GM10248 (cell line): ENCODE measurements around the gene ACBD7.
A peak's percentile ranks its signal among the peaks of the same experiment; 100 is the strongest.

Source experiments
- CTCF ChIA-PET: fragments of 300-600 bp; sonication (Branson Sonifier 250); formaldehyde crosslinking; extraction: SDS; loops from one replicate; lab custom pipeline; 2021; ENCODE audit warnings: antibody characterized with exemption; lab: Yijun Ruan, JAX
- POLR2A ChIA-PET: fragments of 350-650 bp; sonication (Branson Sonifier 250); formaldehyde crosslinking; extraction: SDS; loops from one replicate; lab custom pipeline; 2020; ENCODE audit warnings: antibody characterized with exemption; lab: Yijun Ruan, JAX
- DNase-seq: peaks from one replicate; pipeline ENCODE4 v3.0.0; 2012; ENCODE audit errors: extremely low spot score
- TF ChIP-seq, protein P1 (sequence below): IDR thresholded peaks from 2 replicates; pipeline ENCODE4 v1.5.1; 2012; ENCODE audit warnings: mild to moderate bottlenecking, low read depth; ENCODE audit errors: extremely low read depth, missing control alignments, control extremely low read depth

ACBD7 gene

DNA sequence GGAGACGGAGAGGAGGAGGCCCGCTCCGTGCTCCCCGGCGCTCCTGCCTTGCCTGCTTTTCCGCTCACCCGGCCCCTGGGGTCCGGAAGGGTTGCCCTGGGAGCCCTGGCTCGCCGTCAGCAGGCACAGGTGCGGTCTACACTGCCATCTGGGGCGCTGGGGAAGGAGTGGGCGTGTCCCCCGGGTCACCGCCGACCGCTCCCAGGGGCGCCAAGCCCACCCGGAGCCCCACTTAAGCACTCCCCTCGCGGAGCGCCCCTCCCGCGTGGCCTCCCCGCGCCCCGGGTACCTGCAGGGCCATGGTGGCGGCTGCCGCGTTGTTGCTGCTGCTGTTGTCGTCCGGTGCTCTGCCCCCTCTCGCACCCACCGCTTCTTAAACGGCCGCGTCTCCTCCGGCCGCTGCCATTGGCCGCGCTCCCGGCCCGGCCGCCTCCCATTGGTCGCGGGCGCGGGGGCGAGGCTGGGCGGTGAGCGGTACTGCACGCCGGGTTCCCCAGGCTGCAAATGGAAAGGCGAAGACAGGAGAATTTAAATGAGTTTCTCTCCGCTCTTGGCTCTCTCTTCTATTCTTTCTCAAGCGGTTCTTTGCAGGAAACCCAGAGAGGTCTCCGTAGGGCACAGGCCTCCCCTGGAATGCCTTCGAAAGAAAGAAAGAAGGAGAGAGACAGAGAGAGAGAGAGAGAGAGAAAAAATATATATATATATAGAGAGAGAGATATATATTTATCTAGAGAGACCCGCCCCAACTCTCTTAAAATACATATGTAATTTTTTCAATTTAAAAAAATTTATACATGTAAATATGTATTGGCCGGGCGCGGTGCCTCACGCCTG, at the start of gene ACBD7:
TSS of gene ACBD7 (minus strand) at position 349 of the 834 bp plus-strand sequence. CDS start at position 301, 48 bp downstream.
- ChIA-PET POLR2A (no interaction called here), CTCF (no interaction called here)
- DNase-seq = peak; percentile 91
- TF ChIP-seq, protein P1, sequence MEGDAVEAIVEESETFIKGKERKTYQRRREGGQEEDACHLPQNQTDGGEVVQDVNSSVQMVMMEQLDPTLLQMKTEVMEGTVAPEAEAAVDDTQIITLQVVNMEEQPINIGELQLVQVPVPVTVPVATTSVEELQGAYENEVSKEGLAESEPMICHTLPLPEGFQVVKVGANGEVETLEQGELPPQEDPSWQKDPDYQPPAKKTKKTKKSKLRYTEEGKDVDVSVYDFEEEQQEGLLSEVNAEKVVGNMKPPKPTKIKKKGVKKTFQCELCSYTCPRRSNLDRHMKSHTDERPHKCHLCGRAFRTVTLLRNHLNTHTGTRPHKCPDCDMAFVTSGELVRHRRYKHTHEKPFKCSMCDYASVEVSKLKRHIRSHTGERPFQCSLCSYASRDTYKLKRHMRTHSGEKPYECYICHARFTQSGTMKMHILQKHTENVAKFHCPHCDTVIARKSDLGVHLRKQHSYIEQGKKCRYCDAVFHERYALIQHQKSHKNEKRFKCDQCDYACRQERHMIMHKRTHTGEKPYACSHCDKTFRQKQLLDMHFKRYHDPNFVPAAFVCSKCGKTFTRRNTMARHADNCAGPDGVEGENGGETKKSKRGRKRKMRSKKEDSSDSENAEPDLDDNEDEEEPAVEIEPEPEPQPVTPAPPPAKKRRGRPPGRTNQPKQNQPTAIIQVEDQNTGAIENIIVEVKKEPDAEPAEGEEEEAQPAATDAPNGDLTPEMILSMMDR = no peak

DNA sequence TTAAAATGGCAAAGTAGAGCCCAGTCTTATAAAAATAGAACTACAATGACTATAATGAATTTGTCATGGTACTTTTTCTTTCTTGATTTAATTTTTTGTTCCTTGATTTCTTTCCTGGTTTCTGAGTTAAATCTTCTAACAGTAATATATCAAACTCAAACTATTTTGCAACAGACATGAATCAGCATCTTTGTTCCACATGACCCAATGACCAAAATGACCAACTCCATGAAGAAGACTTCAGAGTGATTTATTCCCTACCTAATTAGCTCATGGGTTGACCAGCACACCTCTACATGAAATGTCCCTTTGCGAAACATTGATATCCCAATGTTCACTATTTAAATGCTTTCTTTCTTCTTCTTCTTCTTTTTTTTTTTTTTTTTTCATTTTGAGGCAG, 49.1 kb upstream of the ACBD7 start:
- POLR2A ChIA-PET = no interaction called here
- CTCF ChIA-PET = interaction anchor here (0.9 kb wide), 1 partner anchor 12 kb away, joined by 3 read pairs; no protein-coding TSS in a partner anchor
- DNase-seq = no peak
- TF ChIP-seq, protein P1 = no peak

DNA sequence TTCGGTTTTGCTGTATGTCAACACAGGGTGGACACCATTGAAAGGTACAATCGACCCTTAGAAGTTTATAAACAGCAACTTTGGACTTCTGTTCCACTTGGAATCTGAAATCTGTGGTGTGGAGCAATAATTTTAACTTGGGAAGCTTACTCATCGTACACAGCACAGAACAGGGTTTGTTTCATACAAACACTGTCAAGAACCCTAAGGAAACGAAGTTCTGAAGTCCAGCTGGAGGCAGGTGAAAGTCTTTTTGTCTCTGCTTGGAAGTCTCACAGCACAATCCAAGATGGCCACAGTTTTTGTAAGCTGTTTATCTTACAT, 48.4 kb upstream of the ACBD7 start:
- ChIA-PET CTCF (interaction anchor here (0.9 kb wide), 1 partner anchor 11 kb away, joined by 3 read pairs; no protein-coding TSS in a partner anchor), POLR2A (no interaction called here)
- no peak for DNase-seq
- TF ChIP-seq, protein P1 = no peak

DNA sequence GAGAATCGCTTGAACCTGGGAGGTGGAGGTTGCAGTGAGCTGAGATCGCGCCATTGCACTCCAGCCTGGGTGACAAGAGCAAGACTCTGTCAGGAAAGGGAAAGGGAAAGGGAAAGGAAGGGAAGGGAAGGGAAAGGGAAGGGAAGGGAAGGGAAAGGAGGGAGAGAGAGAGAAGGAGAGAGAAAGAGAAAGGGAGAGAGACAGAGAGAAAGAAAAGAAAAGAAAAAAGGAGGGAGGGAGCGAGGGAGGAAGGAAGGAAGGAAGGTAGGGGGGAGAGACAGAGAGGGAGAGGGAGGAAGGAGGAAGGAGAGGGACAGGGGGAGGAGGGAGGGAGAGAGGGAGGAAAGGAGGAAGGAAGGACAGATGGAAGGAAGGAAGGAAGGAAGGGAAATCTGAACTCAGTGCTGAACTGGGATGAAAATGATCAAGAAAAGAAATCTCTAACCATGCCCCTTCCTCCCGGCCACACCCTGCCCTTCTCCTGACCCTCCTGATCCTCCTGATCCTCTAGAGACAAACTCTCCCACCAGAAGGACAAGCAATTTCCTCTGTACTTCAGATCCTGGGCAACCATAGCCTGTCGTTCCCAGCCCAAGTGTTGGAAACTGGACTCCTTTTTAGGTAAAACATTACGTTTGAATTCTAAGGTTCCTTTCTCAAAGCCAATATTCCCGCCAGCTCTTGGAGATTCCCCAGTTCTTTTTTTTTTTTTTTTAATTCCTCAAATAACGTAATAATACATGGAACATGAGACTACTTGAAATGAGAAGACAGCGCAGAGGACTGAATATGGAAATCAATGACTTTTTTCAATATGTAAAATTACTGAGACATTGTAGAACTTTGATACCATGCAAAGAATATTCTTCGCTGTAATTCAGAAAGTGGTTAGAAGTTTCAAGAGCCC, 47.8 kb upstream of the ACBD7 start:
- no peak for DNase-seq
- POLR2A ChIA-PET = no interaction called here

DNA sequence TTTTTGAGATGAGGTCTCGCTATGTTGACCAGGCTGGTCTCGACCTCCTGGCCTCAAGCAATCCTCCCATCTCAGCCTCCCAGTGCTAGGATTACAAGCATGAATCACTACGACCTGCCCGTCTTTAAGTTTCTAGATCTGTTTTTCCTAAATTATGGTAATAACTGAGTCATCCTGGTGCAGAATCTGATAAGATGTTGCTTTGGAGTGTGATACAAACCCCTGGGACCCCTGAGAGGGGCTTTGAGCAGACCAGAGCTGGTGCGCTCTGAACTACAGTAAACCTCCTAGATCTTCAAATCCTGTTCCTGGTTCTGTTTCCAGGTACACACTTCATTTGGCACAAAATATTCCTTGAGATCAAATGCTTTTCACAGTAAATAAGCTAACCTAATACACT, 42.8 kb upstream of the ACBD7 start:
- ChIA-PET CTCF (interaction anchor here (0.8 to 1.7 kb wide), 3 partner anchors 8 to 33 kb away, joined by 3 to 4 read pairs (median 3); no protein-coding TSS in a partner anchor), POLR2A (no interaction called here)
- no peak for DNase-seq
- TF ChIP-seq, protein P1 = no peak

More for the DNA sequence above, 47.8 kb upstream of the ACBD7 start:
- CTCF ChIA-PET = interaction anchor here (0.9 kb wide), 1 partner anchor 11 kb away, joined by 3 read pairs; no protein-coding TSS in a partner anchor
- TF ChIP-seq, protein P1 = no peak

DNA sequence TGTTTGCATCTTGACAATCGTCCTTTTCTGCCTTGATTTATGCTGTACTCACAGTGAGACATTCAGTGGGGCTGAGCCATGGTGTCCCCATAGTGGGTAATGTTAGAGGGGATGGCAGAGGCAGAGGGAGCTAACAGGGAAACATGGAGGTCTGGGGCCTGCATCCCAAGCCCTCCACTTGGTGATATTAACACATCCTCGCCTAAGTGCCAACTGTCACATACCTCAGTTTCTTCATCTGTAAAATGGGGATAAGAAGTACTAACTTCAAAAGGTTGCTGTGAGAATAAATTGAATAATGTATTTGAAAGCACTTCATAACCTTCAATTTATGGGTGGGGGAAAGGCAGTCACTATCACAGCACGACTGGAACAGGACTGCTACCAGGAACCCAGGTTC, 36.3 kb upstream of the ACBD7 start:
- ChIA-PET CTCF (interaction anchor here (1.0 to 1.4 kb wide), 2 partner anchors 35 to 37 kb away, joined by 3 to 4 read pairs; no protein-coding TSS in a partner anchor), POLR2A (no interaction called here)
- TF ChIP-seq, protein P1 = no peak
- no peak for DNase-seq
